Activated CD8-positive, alpha-beta memory T cell treated with anti-CD3 and anti-CD28 coated beads, Interleukin-2, amount 10 ng/mL, durations not matched to agents 7 days and 5 days (primary cell): Measurements from ENCODE around the gene DAD1. TPM values are rescaled to one million over a fixed set of nuclear protein-coding genes. Genes with fewer than 3 reads are reported as not detected.
"Not testable (repeated sequence)": the region's sequence is repeated elsewhere in the genome, so short reads cannot be mapped to it uniquely, and the experiment has no call there.

ENCODE experiments used
- ATAC-seq: fragments of 150-1000 bp; cut with Tn5 transposase; one replicate; pipeline ENCODE4 v1.10.0; 2021; ENCODE audit warnings: moderate library complexity
- CTCF ChIA-PET: fragments of 350-600 bp; sonication (Branson Sonifier 250); formaldehyde crosslinking; loops from one replicate; lab custom pipeline; 2021; ENCODE audit warnings: antibody characterized with exemption; lab: Charles Lee
- DNase-seq: peaks from one replicate; pipeline ENCODE4 v3.0.0-alpha.2; 2020
- H3K27ac Mint-ChIP-seq: one replicate; pipeline ENCODE4 v1.8.0; 2021; ENCODE audit warnings: mild to moderate bottlenecking, mixed read lengths
- H3K27me3 Mint-ChIP-seq: one replicate; pipeline ENCODE4 v1.8.0; 2021; ENCODE audit warnings: mixed read lengths
- H3K36me3 Mint-ChIP-seq: one replicate; pipeline ENCODE4 v1.8.0; 2021; ENCODE audit warnings: mild to moderate bottlenecking, mixed read lengths
- H3K4me1 Mint-ChIP-seq: one replicate; pipeline ENCODE4 v1.8.0; 2021; ENCODE audit warnings: mixed read lengths
- H3K4me3 Mint-ChIP-seq: one replicate; pipeline ENCODE4 v1.8.0; 2021; ENCODE audit warnings: mild to moderate bottlenecking, moderate library complexity, mixed read lengths
- H3K9me3 Mint-ChIP-seq: one replicate; pipeline ENCODE4 v1.8.0; 2022; ENCODE audit warnings: low read depth, mixed read lengths
- total RNA-seq, 2 experiments: library from RNA; stranded (reverse); gene quantifications; one replicate each; pipeline ENCODE4 v1.2.3, GENCODE V29; 2021

The DAD1 gene
- total RNA-seq, 2 experiments from 2014 or later: 115 to 185 TPM

DNA sequence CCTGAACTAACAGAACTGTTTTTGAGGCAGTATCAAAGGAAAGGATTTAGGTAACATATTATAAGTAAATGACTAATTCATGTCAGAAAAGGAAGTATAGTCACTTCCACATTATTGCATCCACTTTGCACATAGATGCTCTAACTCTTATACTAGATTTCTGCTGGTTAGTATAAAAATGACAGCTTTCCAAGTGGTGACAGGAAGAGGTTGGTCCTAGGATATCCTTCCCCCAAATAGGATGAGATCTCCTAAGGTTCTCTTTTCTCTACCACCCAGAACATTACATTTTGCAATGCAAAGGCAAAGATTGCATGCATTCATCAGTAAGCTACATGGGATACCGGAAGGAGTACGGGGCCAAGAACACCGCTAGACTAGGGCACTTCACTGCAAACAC, 15.2 kb downstream of the DAD1 start:
- no peak for DNase-seq
- Mint-ChIP-seq H3K27ac (no peak overlapping the region), H3K4me1 (peaks cover 53% of the 10 kb centered on the region), H3K9me3 (no peaks in the 10 kb centered on the region), H3K36me3 (peaks cover 51% of the 10 kb centered on the region), H3K4me3 (no peak overlapping the region), H3K27me3 (no peaks in the 10 kb centered on the region)
- no peak for ATAC-seq
- CTCF ChIA-PET: interaction anchor here (0.8 to 10.1 kb wide), 4 partner anchors 11 to 284 kb away, joined by 3 to 172 read pairs (median 54); partner anchors contain the start of gene DAD1

DNA sequence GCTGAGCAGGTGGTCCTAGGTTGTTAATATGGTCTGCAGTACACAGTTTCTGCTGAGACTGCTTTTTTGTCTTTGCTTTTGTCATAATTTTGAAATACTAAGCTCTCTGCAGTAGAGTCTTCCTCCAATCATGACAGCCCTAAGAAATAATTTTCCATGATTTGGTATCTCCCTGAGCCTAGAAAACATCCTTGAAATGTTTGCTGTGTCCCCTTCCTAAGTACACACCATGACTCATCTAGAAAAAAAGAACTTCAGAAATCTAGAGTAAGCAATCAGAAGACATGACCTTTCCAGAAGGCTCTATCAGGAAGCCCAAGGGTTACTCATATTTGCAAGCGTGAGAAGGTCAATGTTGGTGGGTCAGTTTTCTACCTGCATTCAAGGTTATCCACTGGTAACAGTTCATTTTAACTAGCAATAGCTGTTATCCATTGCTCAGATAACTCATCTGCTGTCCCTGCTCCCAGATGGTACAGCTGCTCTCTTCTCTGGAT, 16.4 kb downstream of the DAD1 start:
- H3K9me3 Mint-ChIP-seq: no peaks in the 10 kb centered on the region
- H3K27ac Mint-ChIP-seq: peak overlapping the region; percentile 31
- H3K36me3 Mint-ChIP-seq: peaks cover 50% of the 10 kb centered on the region
- DNase-seq (no peak), ATAC-seq (no peak)
- CTCF ChIA-PET: interaction anchor here (1.1 to 14.7 kb wide), 12 partner anchors 13 to 412 kb away, joined by 3 to 642 read pairs (median 38); partner anchors contain the start of genes ABHD4, AJUBA, DAD1 and REM2
- peaks cover 55% of the 10 kb centered on the region for H3K4me1 Mint-ChIP-seq
- H3K27me3 Mint-ChIP-seq: no peaks in the 10 kb centered on the region
- no peak overlapping the region for H3K4me3 Mint-ChIP-seq

DNA sequence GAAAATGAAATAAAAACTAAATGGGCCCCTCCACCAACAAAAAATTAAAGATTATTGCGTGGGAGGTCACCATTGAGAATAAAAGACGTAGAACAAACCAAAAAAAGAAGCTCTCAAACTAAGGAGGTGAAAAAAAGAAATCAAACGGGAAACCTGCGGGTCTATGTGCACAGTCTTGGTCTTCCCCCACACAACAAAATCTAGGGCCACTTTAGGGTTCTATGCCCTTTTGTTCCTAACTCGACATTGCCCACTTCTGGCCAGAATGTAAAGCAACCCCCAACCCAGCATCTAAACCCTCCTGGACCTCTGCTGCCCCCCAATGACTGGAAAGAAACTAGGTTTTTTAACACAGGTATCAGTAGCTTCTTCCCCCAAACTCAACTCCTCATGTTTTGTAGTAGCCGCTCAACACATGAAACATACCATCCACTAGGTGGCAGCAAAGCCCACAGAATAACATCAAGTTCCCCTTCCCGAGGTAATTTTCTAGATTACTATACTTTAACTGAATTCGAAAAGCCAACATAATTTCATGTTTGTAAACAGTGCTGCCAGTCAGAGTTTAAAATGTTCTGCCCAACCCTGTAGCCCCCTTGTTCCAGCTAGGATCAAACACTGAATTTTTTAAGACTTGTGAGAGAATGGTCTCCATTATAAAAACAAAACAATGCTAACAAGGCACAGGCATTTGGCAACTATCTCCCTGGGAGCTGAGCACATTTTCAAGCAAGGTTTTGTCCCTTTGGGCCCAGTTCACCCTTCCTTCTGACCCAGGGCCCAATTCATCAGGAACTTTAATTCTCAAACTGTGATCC, 18.7 kb downstream of the DAD1 start:
- Mint-ChIP-seq H3K27ac (peak overlapping the region; percentile 95), H3K36me3 (peaks cover 48% of the 10 kb centered on the region)

DNA sequence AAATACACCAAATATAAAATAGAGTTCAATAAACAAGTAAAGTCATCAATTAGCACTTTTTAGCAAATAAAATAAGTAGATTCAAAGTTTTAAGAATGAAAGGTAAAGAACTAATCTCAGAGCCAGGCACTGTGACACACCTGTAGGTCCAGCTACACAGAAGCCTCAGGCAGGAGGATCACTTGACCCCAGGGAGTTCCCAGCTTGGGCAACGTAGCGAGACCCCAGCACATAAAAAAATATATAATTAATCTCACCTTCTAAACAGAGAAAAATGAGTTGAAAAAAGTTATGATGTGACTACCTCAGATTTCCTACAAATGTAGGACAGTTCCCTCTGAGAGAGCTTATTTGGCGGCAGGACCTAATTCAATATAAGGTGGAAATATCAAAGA, 19.3 kb downstream of the DAD1 start:
- Mint-ChIP-seq H3K27ac (peak overlapping the region; percentile 95), H3K36me3 (peaks cover 49% of the 10 kb centered on the region), H3K9me3 (no peaks in the 10 kb centered on the region), H3K4me1 (peaks cover 73% of the 10 kb centered on the region), H3K4me3 (peak overlapping the region; percentile 81), H3K27me3 (no peaks in the 10 kb centered on the region)
- CTCF ChIA-PET: interaction anchor here (0.6 to 14.7 kb wide), 109 partner anchors 16 to 1071 kb away, joined by 3 to 642 read pairs (median 5); partner anchors contain the start of genes ABHD4, AJUBA, CDH24 and DAD1
- DNase-seq (no peak), ATAC-seq (peak; percentile 2)

More for the DNA sequence above, 18.7 kb downstream of the DAD1 start:
- H3K4me1 Mint-ChIP-seq: peaks cover 67% of the 10 kb centered on the region
- DNase-seq (peak; percentile 94), ATAC-seq (peak; percentile 85)
- H3K9me3 Mint-ChIP-seq: no peaks in the 10 kb centered on the region
- H3K27me3 Mint-ChIP-seq: no peaks in the 10 kb centered on the region
- H3K4me3 Mint-ChIP-seq: peak overlapping the region; percentile 81
- CTCF ChIA-PET: interaction anchor here (0.6 to 14.7 kb wide), 117 partner anchors 15 to 1072 kb away, joined by 3 to 642 read pairs (median 4); partner anchors contain the start of genes ABHD4, AJUBA, CDH24 and DAD1

DNA sequence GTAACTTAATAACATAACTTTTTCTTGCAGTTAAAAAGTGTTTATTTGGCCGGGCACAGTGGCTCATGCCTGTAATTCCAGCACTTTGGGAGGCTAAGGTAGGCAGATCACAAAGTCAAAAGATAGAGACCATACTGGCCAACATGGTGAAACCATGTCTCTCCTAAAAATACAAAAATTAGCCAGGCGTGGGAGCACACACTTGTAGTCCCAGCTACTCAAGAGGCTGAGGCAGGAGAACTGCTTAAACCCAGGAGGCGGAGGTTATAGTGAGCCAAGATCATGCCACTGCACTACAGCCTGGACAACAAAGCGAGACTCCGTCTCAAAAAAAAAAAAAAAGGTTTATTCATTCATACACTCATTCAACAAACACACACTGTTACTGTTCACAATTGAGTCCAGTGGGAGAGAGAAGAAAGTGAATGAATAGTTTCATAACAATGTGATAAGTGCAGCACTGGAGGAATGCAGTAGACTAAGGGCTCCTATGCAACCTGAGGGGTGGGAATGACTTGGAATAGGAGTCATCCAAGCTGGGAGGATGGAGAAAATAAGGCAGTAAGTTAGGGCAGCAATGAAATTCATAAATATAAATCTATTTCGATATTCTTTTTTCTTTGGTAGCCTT, 19.8 kb downstream of the DAD1 start:
- peaks cover 49% of the 10 kb centered on the region for H3K36me3 Mint-ChIP-seq
- H3K27me3 Mint-ChIP-seq: no peaks in the 10 kb centered on the region
- H3K4me1 Mint-ChIP-seq: peaks cover 74% of the 10 kb centered on the region
- H3K4me3 Mint-ChIP-seq: peak overlapping the region; percentile 81
- DNase-seq: no peak
- CTCF ChIA-PET: interaction anchor here (0.7 to 14.7 kb wide), 49 partner anchors 16 to 846 kb away, joined by 3 to 642 read pairs (median 6); partner anchors contain the start of genes ABHD4, AJUBA, DAD1 and LRP10
- no peak for ATAC-seq
- H3K9me3 Mint-ChIP-seq: no peaks in the 10 kb centered on the region
- peak overlapping the region; percentile 95 for H3K27ac Mint-ChIP-seq

DNA sequence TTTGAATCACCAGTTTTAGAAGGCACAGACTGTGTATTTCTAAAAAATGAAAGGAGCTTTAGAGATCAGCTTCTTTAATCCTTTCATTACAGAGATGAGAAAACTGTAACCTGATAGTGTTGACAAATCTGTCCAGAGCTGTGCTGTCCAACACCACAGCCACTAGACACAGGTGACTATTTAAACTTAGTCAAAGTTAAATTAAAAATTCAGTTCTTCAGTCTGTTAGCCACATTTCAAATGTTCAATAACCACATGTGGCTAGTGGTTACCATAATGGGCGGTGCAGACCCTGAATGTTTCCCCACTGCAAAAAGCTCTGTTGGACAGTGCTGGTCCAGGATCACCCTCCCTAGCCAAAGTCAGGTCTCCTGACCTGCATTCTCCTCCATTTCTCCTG, 21.6 kb downstream of the DAD1 start:
- CTCF ChIA-PET: interaction anchor here (0.8 to 14.7 kb wide), 11 partner anchors 14 to 1112 kb away, joined by 3 to 642 read pairs (median 4); partner anchors contain the start of genes CHD8 and DAD1
- DNase-seq: peak; percentile 67
- H3K36me3 Mint-ChIP-seq: peaks cover 43% of the 10 kb centered on the region
- H3K27me3 Mint-ChIP-seq: no peaks in the 10 kb centered on the region
- peaks cover 76% of the 10 kb centered on the region for H3K4me1 Mint-ChIP-seq
- H3K9me3 Mint-ChIP-seq: no peaks in the 10 kb centered on the region
- H3K27ac Mint-ChIP-seq: peak overlapping the region; percentile 94
- peak; percentile 14 for ATAC-seq
- peak overlapping the region; percentile 61 for H3K4me3 Mint-ChIP-seq

DNA sequence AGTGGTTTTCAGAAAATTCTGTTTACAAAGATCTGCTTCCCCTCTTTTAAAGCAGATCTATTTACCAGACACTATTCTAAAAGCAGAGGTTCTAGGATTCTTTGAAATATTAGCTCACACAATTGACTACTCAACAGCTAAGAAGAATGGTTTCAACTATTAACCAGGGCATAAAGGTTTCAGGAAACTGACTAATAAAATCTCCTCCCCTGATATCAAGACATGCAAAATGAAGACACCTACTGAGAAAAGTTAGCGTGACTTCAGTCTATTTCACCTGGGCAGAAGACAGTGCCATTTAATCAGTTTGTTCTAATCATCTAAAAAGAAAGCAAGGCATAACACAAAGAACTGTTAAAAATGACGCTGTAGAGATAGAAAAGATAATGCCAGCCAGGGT, 22.2 kb downstream of the DAD1 start:
- H3K36me3 Mint-ChIP-seq: peaks cover 41% of the 10 kb centered on the region
- H3K4me3 Mint-ChIP-seq: peak overlapping the region; percentile 61
- no peak for ATAC-seq
- H3K9me3 Mint-ChIP-seq: no peaks in the 10 kb centered on the region
- peak overlapping the region; percentile 94 for H3K27ac Mint-ChIP-seq
- no peaks in the 10 kb centered on the region for H3K27me3 Mint-ChIP-seq
- CTCF ChIA-PET: interaction anchor here (0.9 to 14.7 kb wide), 9 partner anchors 13 to 1111 kb away, joined by 3 to 642 read pairs (median 3); partner anchors contain the start of genes CHD8 and DAD1
- DNase-seq: no peak
- H3K4me1 Mint-ChIP-seq: peaks cover 80% of the 10 kb centered on the region

DNA sequence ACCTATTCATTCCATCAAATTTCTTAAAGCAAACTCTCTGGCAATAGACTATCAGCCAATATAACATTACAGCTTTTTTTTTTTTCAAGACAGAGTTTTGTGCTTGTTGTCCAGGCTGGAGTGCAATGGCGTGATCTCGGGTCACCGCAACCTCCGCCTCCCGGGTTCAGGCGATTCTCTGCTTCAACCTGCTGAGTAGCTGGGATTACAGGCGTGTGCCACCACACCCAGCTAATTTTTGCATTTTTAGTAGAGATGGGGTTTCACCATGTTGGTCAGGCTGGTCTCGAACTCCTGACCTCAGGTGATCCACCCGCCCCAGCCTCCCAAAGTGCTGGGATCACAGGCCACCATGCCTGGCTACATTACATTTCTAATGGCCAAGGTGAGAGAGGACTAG, 22.8 kb downstream of the DAD1 start:
- ATAC-seq, H3K9me3 Mint-ChIP-seq, DNase-seq, H3K27me3 Mint-ChIP-seq: not testable (repeated sequence)
- H3K36me3 Mint-ChIP-seq: peaks cover 41% of the 10 kb centered on the region
- peak overlapping the region; percentile 43 for H3K4me3 Mint-ChIP-seq
- CTCF ChIA-PET: interaction anchor here (1.7 to 14.7 kb wide), 4 partner anchors 13 to 287 kb away, joined by 3 to 642 read pairs (median 88); partner anchors contain the start of gene DAD1
- H3K4me1 Mint-ChIP-seq: peaks cover 86% of the 10 kb centered on the region
- peak overlapping the region; percentile 94 for H3K27ac Mint-ChIP-seq

DNA sequence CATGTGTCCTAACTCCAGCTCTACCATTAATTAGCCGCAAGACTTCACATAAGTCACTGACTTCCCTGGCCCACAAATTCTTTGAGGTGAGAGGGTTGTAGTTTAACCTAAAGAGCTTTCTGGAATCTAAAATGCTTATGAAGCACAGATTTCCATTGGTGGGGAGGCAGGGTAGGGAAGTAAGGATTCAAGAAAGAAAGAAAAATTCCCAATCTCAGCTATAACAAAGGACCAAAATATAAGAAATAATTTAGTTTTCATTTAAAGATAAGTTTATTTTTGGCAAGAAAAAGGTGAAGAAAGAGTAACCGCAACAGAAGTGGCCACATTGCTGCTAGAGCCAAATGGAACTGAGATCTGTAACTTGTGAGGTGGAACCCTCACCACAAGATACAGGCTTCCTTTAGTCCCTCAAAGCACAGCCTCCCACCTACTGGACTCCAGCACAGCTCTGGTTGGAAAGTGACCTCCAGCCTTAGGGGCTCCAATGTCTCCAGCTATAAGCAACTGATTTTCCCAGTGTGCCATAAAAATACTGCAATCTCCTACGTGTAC, 23.6 kb downstream of the DAD1 start:
- no peak for ATAC-seq
- DNase-seq: peak; percentile 65

DNA sequence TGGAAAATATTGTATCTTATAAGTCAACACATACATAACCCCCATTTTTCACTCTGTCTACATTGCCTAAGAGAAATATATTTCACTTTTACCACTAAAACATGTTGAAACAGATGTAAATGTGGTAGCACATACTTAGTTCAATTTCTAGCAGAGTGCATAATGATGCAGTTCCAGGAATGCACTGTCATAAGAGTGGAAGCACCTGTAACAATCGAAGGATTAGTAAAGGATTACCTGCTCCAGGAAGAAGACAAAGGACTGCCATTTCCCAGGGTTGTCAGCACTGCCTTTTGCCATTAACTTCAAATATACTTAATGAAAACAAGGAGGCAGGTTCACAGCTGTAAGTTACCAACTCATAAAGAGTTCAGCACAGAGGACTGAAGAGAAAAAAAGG, 24.6 kb downstream of the DAD1 start:
- H3K9me3 Mint-ChIP-seq: no peaks in the 10 kb centered on the region
- H3K27ac Mint-ChIP-seq: peak overlapping the region; percentile 94
- no peak for DNase-seq
- no peak for ATAC-seq
- peaks cover 33% of the 10 kb centered on the region for H3K36me3 Mint-ChIP-seq
- peaks cover 95% of the 10 kb centered on the region for H3K4me1 Mint-ChIP-seq
- no peaks in the 10 kb centered on the region for H3K27me3 Mint-ChIP-seq
- CTCF ChIA-PET: interaction anchor here (1.5 to 14.7 kb wide), 5 partner anchors 11 to 585 kb away, joined by 4 to 642 read pairs (median 4); partner anchors contain the start of gene MRPL52
- peak overlapping the region; percentile 45 for H3K4me3 Mint-ChIP-seq

More for the DNA sequence above, 23.6 kb downstream of the DAD1 start:
- Mint-ChIP-seq H3K4me3 (peak overlapping the region; percentile 45), H3K36me3 (peaks cover 38% of the 10 kb centered on the region), H3K4me1 (peaks cover 91% of the 10 kb centered on the region), H3K27me3 (no peaks in the 10 kb centered on the region), H3K9me3 (no peaks in the 10 kb centered on the region), H3K27ac (peak overlapping the region; percentile 94)
- CTCF ChIA-PET: interaction anchor here (0.6 to 14.7 kb wide), 7 partner anchors 12 to 575 kb away, joined by 3 to 642 read pairs (median 4); partner anchors contain the start of genes DAD1 and MRPL52

DNA sequence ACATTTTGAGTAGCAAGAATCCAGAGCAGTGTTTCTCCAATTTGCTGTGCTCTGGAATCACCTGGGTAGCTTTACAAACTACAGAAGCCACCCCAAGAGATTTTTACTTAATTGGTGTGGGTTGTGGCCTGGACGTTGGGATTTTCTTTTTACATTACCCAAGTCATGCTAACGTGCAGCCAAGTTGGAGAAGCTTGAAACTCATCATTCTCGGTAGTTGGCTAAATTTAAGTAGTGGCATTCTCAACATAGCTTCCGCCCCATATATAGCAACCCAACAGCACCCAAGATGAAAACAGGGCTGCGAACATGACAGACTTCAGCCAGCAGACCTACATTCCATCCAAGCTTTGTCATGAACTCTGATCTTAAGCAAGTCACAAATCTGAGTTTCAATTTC, 25.0 kb downstream of the DAD1 start:
- H3K36me3 Mint-ChIP-seq: peaks cover 30% of the 10 kb centered on the region
- peak overlapping the region; percentile 94 for H3K27ac Mint-ChIP-seq
- CTCF ChIA-PET: interaction anchor here (0.6 to 14.7 kb wide), 7 partner anchors 10 to 599 kb away, joined by 3 to 642 read pairs (median 4); partner anchors contain the start of gene MRPL52
- ATAC-seq: no peak
- no peaks in the 10 kb centered on the region for H3K27me3 Mint-ChIP-seq
- peak overlapping the region; percentile 29 for H3K4me3 Mint-ChIP-seq
- no peak for DNase-seq
- no peaks in the 10 kb centered on the region for H3K9me3 Mint-ChIP-seq
- H3K4me1 Mint-ChIP-seq: peaks cover 95% of the 10 kb centered on the region
